GM12875 (cell line): ENCODE measurements around the gene MKRN2OS.
"Not testable (repeated sequence)": the region's sequence is repeated elsewhere in the genome, so short reads cannot be mapped to it uniquely, and the experiment has no call there.

Experiments used
- H3K4me3 ChIP-seq: one replicate; pipeline ENCODE4 v1.5.1; 2011; ENCODE audit warnings: low read depth, low read length, control low read depth
- CTCF ChIP-seq: IDR thresholded peaks from 2 replicates; pipeline ENCODE4 v1.5.1; 2011; ENCODE audit warnings: low read depth, mild to moderate bottlenecking, control low read depth, inconsistent platforms, low read length, moderate library complexity, borderline replicate concordance; ENCODE audit not compliant: insufficient read depth

The MKRN2OS gene

GRCh38 chr3:12556690-12557472, 11.6 kb upstream of the MKRN2OS start, which contains the start of gene MKRN2:
Gene MKRN2 (plus strand): TSS chr3:12557087. CDS start chr3:12557151, 64 bp downstream.
- no peak for TF ChIP-seq CTCF
- H3K4me3 ChIP-seq: peak within 1 kb of the TSS; percentile 94

- peak overlapping the region; percentile 94 for H3K4me3 ChIP-seq
- no peak for TF ChIP-seq CTCF
These were observed 11.0 kb upstream of the MKRN2OS start for GRCh38 chr3:12556314-12556689.

- no peak for TF ChIP-seq CTCF
- H3K4me3 ChIP-seq: peak overlapping the region; percentile 45
These were observed 8.7 kb upstream of the MKRN2OS start for GRCh38 chr3:12553921-12554391.

GRCh38 chr3:12549971-12550760, 4.9 kb upstream of the MKRN2OS start:
- TF ChIP-seq CTCF: no peak
- no peak overlapping the region for H3K4me3 ChIP-seq

GRCh38 chr3:12544652-12545472, 437 bp downstream of the MKRN2OS start:
- TF ChIP-seq CTCF: no peak
- H3K4me3 ChIP-seq: no peak overlapping the region

- not testable (repeated sequence) for H3K4me3 ChIP-seq
These were observed 1.8 kb downstream of the MKRN2OS start for GRCh38 chr3:12543497-12543896.

- H3K4me3 ChIP-seq: no peak overlapping the region
- 0 out of 2 replicates have a peak, but pooled peaks have one; percentile 13 for TF ChIP-seq CTCF
These were observed 3.7 kb downstream of the MKRN2OS start for GRCh38 chr3:12541625-12542024.
